Measurements from ENCODE around the gene ZNF775.

The ZNF775 gene

DNA sequence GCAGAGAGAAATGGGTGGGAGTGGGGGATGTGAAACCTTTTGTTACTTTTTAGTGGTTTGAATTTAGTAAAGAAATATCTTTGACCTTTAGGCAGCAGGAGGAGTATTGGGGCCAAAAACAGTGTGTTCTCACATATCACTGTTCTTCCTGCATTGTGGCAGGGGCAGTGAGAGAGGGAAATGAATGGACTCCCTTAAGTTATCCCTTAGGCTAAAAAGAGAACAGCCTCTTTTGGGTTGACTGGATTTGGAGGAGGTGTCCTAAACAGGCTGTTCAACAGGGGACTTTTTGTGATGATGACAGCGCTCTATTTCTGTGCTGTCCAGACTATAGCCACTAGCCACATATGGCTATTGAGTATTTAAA is 22.3 kb downstream of the ZNF775 start:
- TF ChIP-seq TOX (CRISPR knock-in tag; IDR thresholded peaks at IDR 0.05; ENCODE audit: borderline replicate concordance) (no peak), RARB (CRISPR knock-in tag; IDR thresholded peaks at IDR 0.05) (no peak), OSR1 (CRISPR knock-in tag; IDR thresholded peaks at IDR 0.05) (no peak), ZNF70 (CRISPR knock-in tag; IDR thresholded peaks at IDR 0.05) (no peak), SNAI2 (CRISPR knock-in tag; IDR thresholded peaks at IDR 0.05) (no peak), CREB5 (CRISPR knock-in tag; IDR thresholded peaks at IDR 0.05; ENCODE audit: low read depth) (no peak), ZNF565 (CRISPR knock-in tag; conservative IDR thresholded peaks at IDR 0.05; ENCODE audit: low read depth) (no peak), ZC3H10 (CRISPR knock-in tag; IDR thresholded peaks at IDR 0.05) (no peak), CSDC2 (CRISPR knock-in tag; IDR thresholded peaks at IDR 0.05) (no peak), BACH2 (CRISPR knock-in tag; IDR thresholded peaks at IDR 0.05; ENCODE audit: borderline replicate concordance) (no peak), ZNF8 (CRISPR knock-in tag; IDR thresholded peaks at IDR 0.05) (no peak)
- ATAC-seq: no peak

DNA sequence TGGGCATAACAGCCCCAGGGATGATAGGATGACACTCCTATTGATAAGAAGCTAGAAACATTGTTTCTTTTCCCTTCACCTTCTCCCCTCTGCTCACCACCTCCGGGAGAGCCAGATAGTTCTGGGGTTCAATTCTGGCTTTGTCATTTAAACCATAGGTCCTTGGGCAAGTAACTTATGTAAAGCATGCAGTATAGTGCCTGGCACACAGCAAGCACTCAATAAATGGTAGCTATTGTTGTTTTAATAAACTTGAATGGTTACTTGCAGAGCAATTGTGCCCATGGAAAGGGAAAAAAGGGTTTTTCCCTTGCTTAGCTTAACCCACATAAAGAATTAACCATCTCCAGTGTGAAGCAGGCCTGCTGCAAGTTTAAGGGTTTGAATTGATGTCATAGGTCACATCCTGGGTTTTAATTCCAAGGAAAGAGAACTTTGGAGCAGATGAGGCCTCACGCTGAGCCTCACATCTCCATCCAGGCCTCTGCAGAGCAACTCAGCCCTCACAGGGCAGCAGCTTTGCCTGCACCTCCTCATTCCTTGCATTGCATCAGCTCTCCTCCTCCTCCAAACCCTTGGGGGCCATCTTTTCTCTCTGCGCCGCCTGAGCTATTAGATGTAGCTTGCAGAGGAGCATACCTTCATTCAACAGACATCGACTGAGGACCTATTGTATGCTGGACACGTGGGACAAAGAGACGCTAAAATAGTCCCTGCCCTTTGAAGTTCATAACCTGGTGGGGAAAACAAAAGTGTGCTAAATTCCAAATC is 22.9 kb downstream of the ZNF775 start:
- TF ChIP-seq ISL1 (CRISPR knock-in tag; IDR thresholded peaks at IDR 0.05) (no peak), ESRRG (CRISPR knock-in tag; IDR thresholded peaks at IDR 0.05) (no peak), CSDC2 (CRISPR knock-in tag; IDR thresholded peaks at IDR 0.05) (no peak), ZNF8 (CRISPR knock-in tag; IDR thresholded peaks at IDR 0.05) (no peak), ZC3H10 (CRISPR knock-in tag; IDR thresholded peaks at IDR 0.05) (no peak), ZNF70 (CRISPR knock-in tag; IDR thresholded peaks at IDR 0.05) (no peak), PPARA (CRISPR knock-in tag; IDR thresholded peaks at IDR 0.05; ENCODE audit: borderline replicate concordance) (no peak), BACH2 (CRISPR knock-in tag; IDR thresholded peaks at IDR 0.05; ENCODE audit: borderline replicate concordance) (no peak)
- TF ChIP-seq, protein P1, sequence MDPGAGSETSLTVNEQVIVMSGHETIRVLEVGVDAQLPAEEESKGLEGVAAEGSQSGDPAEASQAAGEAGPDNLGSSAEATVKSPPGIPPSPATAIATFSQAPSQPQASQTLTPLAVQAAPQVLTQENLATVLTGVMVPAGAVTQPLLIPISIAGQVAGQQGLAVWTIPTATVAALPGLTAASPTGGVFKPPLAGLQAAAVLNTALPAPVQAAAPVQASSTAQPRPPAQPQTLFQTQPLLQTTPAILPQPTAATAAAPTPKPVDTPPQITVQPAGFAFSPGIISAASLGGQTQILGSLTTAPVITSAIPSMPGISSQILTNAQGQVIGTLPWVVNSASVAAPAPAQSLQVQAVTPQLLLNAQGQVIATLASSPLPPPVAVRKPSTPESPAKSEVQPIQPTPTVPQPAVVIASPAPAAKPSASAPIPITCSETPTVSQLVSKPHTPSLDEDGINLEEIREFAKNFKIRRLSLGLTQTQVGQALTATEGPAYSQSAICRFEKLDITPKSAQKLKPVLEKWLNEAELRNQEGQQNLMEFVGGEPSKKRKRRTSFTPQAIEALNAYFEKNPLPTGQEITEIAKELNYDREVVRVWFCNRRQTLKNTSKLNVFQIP (CRISPR knock-in tag; IDR thresholded peaks at IDR 0.05; ENCODE audit: borderline replicate concordance, low read depth): no peak
- no peak for ATAC-seq

DNA sequence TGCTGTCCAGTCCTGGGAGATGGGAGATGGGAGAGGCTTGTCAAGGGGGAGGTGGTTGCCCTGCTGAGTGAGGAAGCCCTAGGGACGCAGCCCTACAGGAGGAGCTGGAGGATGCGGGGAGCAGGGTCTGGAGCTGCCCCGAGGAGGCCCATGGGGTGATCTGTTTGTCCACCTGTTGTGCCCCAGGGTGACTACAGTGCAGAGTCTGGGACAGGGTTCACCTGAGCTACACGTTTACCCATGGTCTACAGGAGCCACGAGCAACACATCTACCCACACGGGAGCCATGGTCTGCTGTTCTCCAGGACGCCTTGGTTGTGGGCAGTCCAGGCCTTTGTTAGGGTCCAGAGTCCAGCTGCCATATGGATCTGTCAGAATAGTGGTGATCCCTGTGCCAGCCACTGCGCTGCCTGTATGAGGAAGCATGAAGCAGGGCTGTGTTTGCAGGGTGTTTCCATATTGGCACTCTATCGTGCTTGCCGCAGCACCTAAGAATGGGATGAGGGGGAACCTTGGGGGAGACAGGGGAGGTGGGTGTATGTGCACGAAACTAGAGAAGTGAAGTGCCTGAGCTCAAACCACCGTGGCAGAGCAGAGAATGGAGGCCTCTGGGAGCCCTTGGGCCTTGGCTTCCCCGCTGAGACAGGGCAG is 23.7 kb downstream of the ZNF775 start:
- no peak for ATAC-seq
- TF ChIP-seq RARB (CRISPR knock-in tag; IDR thresholded peaks at IDR 0.05): no peak
- TF ChIP-seq, protein P2, sequence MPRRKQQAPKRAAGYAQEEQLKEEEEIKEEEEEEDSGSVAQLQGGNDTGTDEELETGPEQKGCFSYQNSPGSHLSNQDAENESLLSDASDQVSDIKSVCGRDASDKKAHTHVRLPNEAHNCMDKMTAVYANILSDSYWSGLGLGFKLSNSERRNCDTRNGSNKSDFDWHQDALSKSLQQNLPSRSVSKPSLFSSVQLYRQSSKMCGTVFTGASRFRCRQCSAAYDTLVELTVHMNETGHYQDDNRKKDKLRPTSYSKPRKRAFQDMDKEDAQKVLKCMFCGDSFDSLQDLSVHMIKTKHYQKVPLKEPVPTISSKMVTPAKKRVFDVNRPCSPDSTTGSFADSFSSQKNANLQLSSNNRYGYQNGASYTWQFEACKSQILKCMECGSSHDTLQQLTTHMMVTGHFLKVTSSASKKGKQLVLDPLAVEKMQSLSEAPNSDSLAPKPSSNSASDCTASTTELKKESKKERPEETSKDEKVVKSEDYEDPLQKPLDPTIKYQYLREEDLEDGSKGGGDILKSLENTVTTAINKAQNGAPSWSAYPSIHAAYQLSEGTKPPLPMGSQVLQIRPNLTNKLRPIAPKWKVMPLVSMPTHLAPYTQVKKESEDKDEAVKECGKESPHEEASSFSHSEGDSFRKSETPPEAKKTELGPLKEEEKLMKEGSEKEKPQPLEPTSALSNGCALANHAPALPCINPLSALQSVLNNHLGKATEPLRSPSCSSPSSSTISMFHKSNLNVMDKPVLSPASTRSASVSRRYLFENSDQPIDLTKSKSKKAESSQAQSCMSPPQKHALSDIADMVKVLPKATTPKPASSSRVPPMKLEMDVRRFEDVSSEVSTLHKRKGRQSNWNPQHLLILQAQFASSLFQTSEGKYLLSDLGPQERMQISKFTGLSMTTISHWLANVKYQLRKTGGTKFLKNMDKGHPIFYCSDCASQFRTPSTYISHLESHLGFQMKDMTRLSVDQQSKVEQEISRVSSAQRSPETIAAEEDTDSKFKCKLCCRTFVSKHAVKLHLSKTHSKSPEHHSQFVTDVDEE (CRISPR knock-in tag; IDR thresholded peaks at IDR 0.05): no peak
- TF ChIP-seq SNAI2 (CRISPR knock-in tag; IDR thresholded peaks at IDR 0.05): no peak
- TF ChIP-seq BACH2 (CRISPR knock-in tag; IDR thresholded peaks at IDR 0.05; ENCODE audit: borderline replicate concordance): no peak
- TF ChIP-seq PATZ1 (CRISPR knock-in tag; IDR thresholded peaks at IDR 0.05; ENCODE audit: borderline replicate concordance): no peak
- TF ChIP-seq CREB5 (CRISPR knock-in tag; IDR thresholded peaks at IDR 0.05; ENCODE audit: low read depth): no peak
